Peyer's patch (tissue), 4 donors: ENCODE measurements around the gene NR5A1.

ENCODE experiments used
- CTCF ChIP-seq, 6 experiments: fragments of 450-650 bp in 4 of 6; fragments of 200-600 bp in 2 of 6; sonication (generic) in 1 of 6; IDR thresholded peaks; one replicate each; pipeline ENCODE4 v1.5.1; 2017 to 2019; ENCODE audit warnings: antibody characterized with exemption in 6 of 6, mild to moderate bottlenecking in 3 of 6, moderate library complexity in 1 of 6
- POLR2A ChIP-seq, 2 donors: fragments of 450-650 bp; IDR thresholded peaks; one replicate each; pipeline ENCODE4 v1.5.1; 2017; ENCODE audit warnings: antibody characterized with exemption in 2 of 2, mild to moderate bottlenecking in 2 of 2, moderate library complexity in 2 of 2

DNA sequence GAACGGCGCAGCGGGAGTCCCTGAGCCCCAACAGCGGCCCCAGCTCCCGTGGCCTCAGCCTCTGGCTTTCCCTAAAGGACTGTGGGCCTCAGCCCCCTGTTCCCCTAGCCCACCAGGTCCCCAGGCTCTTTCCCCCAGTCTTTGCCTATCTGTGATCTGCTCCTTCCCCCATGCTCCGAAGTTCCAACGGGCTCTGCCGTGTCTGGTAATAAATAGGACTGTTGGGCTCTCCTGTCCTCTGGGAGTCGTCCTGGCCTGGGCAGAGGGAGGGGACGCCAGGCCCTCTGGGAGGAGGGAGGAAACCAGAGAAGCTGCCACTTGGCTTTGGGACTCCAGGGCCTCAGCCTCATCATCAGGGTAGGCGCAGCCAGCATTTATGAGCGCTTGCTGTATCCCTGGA, 28.8 kb downstream of the NR5A1 start:
- TF ChIP-seq CTCF (IDR thresholded peaks at IDR 0.05) (no peak), POLR2A (IDR thresholded peaks at IDR 0.05) (no peak)
